H1 (cell line): ENCODE results near the gene CNNM4. TPM values are rescaled to one million over a fixed set of nuclear protein-coding genes. Genes with fewer than 3 reads are reported as not detected.

Source experiments
- CTCF ChIA-PET: fragments of 300-600 bp; sonication (Branson Sonifier 250); formaldehyde crosslinking; loops from one replicate; lab custom pipeline; 2021; ENCODE audit not compliant: partially characterized antibody; lab: Charles Lee
- POLR2A ChIA-PET: fragments of 300-600 bp; sonication (Branson Sonifier 250); formaldehyde crosslinking; loops from one replicate; lab custom pipeline; 2021; ENCODE audit warnings: inconsistent platforms; ENCODE audit not compliant: partially characterized antibody; lab: Charles Lee
- DNase-seq, 2 experiments: peaks; one replicate each; pipeline versions ENCODE4 v3.0.0 to v3.0.0-alpha.2; 2010 to 2022; ENCODE audit warnings: low spot score in 2 of 2, low read depth in 1 of 2, mixed read lengths in 1 of 2
- FAIRE-seq: peaks from 2 replicates; lab custom pipeline; 2011; peaks lifted over from hg19 to GRCh38; lab: Jason Lieb, UNC
- H2AFZ ChIP-seq: 2 replicates; pipeline ENCODE4 v1.8.1; 2012; ENCODE audit warnings: low read length, inconsistent platforms
- H2AK5ac ChIP-seq: 2 replicates; pipeline ENCODE4 v1.6.1; 2013; ENCODE audit warnings: low read depth, low read length
- H2BK120ac ChIP-seq: replicated peaks from 2 replicates; pipeline ENCODE3; 2013; ENCODE audit warnings: low read depth, low read length, inconsistent platforms
- H2BK12ac ChIP-seq: 2 replicates; pipeline ENCODE4 v1.6.1; 2013; ENCODE audit warnings: low read depth, low read length
- H2BK15ac ChIP-seq: 2 replicates; pipeline ENCODE4 v1.6.1; 2013; ENCODE audit warnings: low read length
- H2BK20ac ChIP-seq: 2 replicates; pipeline ENCODE4 v1.6.1; 2013; ENCODE audit warnings: low read length
- H2BK5ac ChIP-seq: 2 replicates; pipeline ENCODE4 v1.6.1; 2013; ENCODE audit warnings: low read depth, low read length
- H3K14ac ChIP-seq: 2 replicates; pipeline ENCODE4 v1.6.1; 2013; ENCODE audit warnings: inconsistent platforms; ENCODE audit not compliant: insufficient read length
- H3K18ac ChIP-seq: 2 replicates; pipeline ENCODE4 v1.6.1; 2013; ENCODE audit warnings: low read length; ENCODE audit errors: extremely low read depth
- H3K23ac ChIP-seq: 2 replicates; pipeline ENCODE4 v1.6.1; 2013; ENCODE audit warnings: inconsistent platforms; ENCODE audit not compliant: insufficient read length
- H3K23me2 ChIP-seq: 2 replicates; pipeline ENCODE4 v1.6.1; 2013; ENCODE audit warnings: low read depth, low read length
- H3K27ac ChIP-seq: 2 replicates; pipeline ENCODE4 v1.6.1; 2011; ENCODE audit warnings: low read depth, low read length, inconsistent platforms
- H3K27me3 ChIP-seq, 4 experiments: replicated peaks in 1 of 4; 1 replicate in 1 of 4; 2 replicates in 3 of 4; pipeline versions ENCODE4 v1.6.1 to v1.8.1; 2011 to 2013; ENCODE audit warnings: low read length in 3 of 4, mild to moderate bottlenecking in 3 of 4, inconsistent platforms in 2 of 4, mixed read lengths in 2 of 4, moderate library complexity in 1 of 4; ENCODE audit not compliant: control insufficient read depth in 3 of 4, insufficient read depth in 3 of 4; ENCODE audit errors: extremely low read depth in 1 of 4
- H3K36me3 ChIP-seq, 4 experiments: 2 replicates each; pipeline versions ENCODE4 v1.6.1 to v1.8.1; 2011 to 2013; ENCODE audit warnings: mild to moderate bottlenecking in 4 of 4, low read length in 3 of 4, moderate library complexity in 2 of 4, control low read depth in 1 of 4, inconsistent platforms in 1 of 4; ENCODE audit not compliant: insufficient read depth in 4 of 4, control insufficient read depth in 2 of 4
- H3K4ac ChIP-seq: replicated peaks from 2 replicates; pipeline ENCODE3; 2013; ENCODE audit warnings: low read length, low read depth, mixed read lengths, inconsistent platforms; ENCODE audit not compliant: insufficient read length
- H3K4me1 ChIP-seq, 4 experiments: replicated peaks in 1 of 4; 1 replicate in 1 of 4; 2 replicates in 3 of 4; pipeline versions ENCODE4 v1.6.1 to v1.8.1; 2011 to 2013; ENCODE audit warnings: low read length in 3 of 4, inconsistent platforms in 2 of 4, mixed read lengths in 1 of 4; ENCODE audit not compliant: insufficient read depth in 4 of 4, control insufficient read depth in 3 of 4
- H3K4me2 ChIP-seq, 2 experiments: 2 replicates each; pipeline versions ENCODE4 v1.6.1 to v1.8.1; 2011 to 2013; ENCODE audit warnings: low read depth in 2 of 2, low read length in 2 of 2, control low read depth in 1 of 2, inconsistent platforms in 1 of 2, mild to moderate bottlenecking in 1 of 2; ENCODE audit not compliant: insufficient read depth in 1 of 2
- H3K4me3 ChIP-seq, 4 experiments: fragments of 200-600, 300-600 bp in 1 of 4; sonication (generic), shearing (Covaris generic), sonication (Bioruptor Twin) in 1 of 4; 2 replicates each; pipeline versions ENCODE4 v1.5.1 to v1.8.1; 2011 to 2016; ENCODE audit warnings: low read length in 4 of 4, low read depth in 3 of 4, control low read depth in 2 of 4, inconsistent platforms in 2 of 4, mild to moderate bottlenecking in 2 of 4, mixed read lengths in 1 of 4, moderate library complexity in 1 of 4; ENCODE audit not compliant: insufficient read depth in 2 of 4; ENCODE audit errors: extremely low read depth in 1 of 4
- H3K56ac ChIP-seq: replicated peaks from 2 replicates; pipeline ENCODE3; 2013; ENCODE audit warnings: low read depth, mild to moderate bottlenecking, mixed read lengths, low read length, inconsistent platforms; ENCODE audit not compliant: insufficient read length
- H3K79me1 ChIP-seq: 2 replicates; pipeline ENCODE4 v1.6.1; 2013; ENCODE audit warnings: low read depth, low read length, control low read depth
- H3K79me2 ChIP-seq, 2 experiments: 2 replicates each; pipeline versions ENCODE4 v1.6.1 to v1.8.1; 2012 to 2013; ENCODE audit warnings: low read length in 2 of 2, mild to moderate bottlenecking in 2 of 2, inconsistent platforms in 1 of 2; ENCODE audit not compliant: insufficient read depth in 2 of 2, control insufficient read depth in 1 of 2
- H3K9ac ChIP-seq, 4 experiments: replicated peaks in 1 of 4; 1 replicate in 1 of 4; 2 replicates in 3 of 4; pipeline versions ENCODE4 v1.6.1 to v1.8.1; 2011 to 2013; ENCODE audit warnings: low read depth in 3 of 4, low read length in 3 of 4, control low read depth in 2 of 4, mild to moderate bottlenecking in 2 of 4, moderate library complexity in 2 of 4, inconsistent platforms in 1 of 4; ENCODE audit errors: extremely low read depth in 1 of 4
- H3K9me3 ChIP-seq, 2 experiments: 2 replicates each; pipeline versions ENCODE4 v1.6.1 to v1.8.1; 2012 to 2013; ENCODE audit warnings: mild to moderate bottlenecking in 2 of 2, moderate library complexity in 2 of 2, control low read depth in 1 of 2, inconsistent platforms in 1 of 2, low read depth in 1 of 2, low read length in 1 of 2, mixed read lengths in 1 of 2; ENCODE audit not compliant: insufficient read depth in 2 of 2
- H4K20me1 ChIP-seq, 2 experiments: replicated peaks in 1 of 2; 2 replicates each; pipeline versions ENCODE3 to v1.8.1; 2011 to 2013; ENCODE audit warnings: inconsistent platforms in 2 of 2, low read length in 2 of 2, mild to moderate bottlenecking in 1 of 2; ENCODE audit not compliant: insufficient read depth in 2 of 2, control insufficient read depth in 1 of 2
- H4K5ac ChIP-seq: 2 replicates; pipeline ENCODE4 v1.6.1; 2013; ENCODE audit warnings: low read length, low read depth, mixed read lengths, inconsistent platforms; ENCODE audit not compliant: insufficient read length
- H4K8ac ChIP-seq: 2 replicates; pipeline ENCODE4 v1.8.0; 2013; ENCODE audit warnings: mild to moderate bottlenecking, moderate library complexity, low read length, inconsistent platforms; ENCODE audit not compliant: insufficient read depth; ENCODE audit errors: extremely low read depth
- H4K91ac ChIP-seq: replicated peaks from 2 replicates; pipeline ENCODE3; 2013; ENCODE audit warnings: low read length, mixed read lengths, inconsistent platforms; ENCODE audit not compliant: insufficient read length
- BACH1 ChIP-seq: IDR thresholded peaks from 2 replicates; pipeline ENCODE4 v1.6.1; 2012; ENCODE audit warnings: low read length, improper control_type of control experiment
- EGR1 ChIP-seq: IDR thresholded peaks from 2 replicates; pipeline ENCODE4 v1.6.1; 2011; ENCODE audit warnings: low read depth, low read length, borderline replicate concordance
- KDM5A ChIP-seq: fragments of 200-600 bp; IDR thresholded peaks from 2 replicates; pipeline ENCODE4 v1.7.1; 2012; ENCODE audit warnings: mild to moderate bottlenecking, low read length, inconsistent platforms, mixed read lengths
- MAX ChIP-seq: IDR thresholded peaks from 2 replicates; pipeline ENCODE4 v1.6.1; 2012; ENCODE audit warnings: inconsistent platforms
- NANOG ChIP-seq: IDR thresholded peaks from 2 replicates; pipeline ENCODE4 v1.6.1; 2011; ENCODE audit warnings: low read length, low read depth, mild to moderate bottlenecking, inconsistent platforms; ENCODE audit not compliant: insufficient read depth, poor library complexity, severe bottlenecking
- NRF1 ChIP-seq: IDR thresholded peaks from 2 replicates; pipeline ENCODE4 v1.6.1; 2011; ENCODE audit warnings: mild to moderate bottlenecking, low read depth, low read length, improper control_type of control experiment
- POLR2AphosphoS5 ChIP-seq: IDR thresholded peaks from 2 replicates; pipeline ENCODE4 v1.6.1; 2011; ENCODE audit warnings: low read depth, low read length
- RNF2 ChIP-seq: fragments of 200-900, 300-1000 bp; sonication (generic); IDR thresholded peaks from 2 replicates; pipeline ENCODE4 v1.7.1; 2016; ENCODE audit warnings: borderline replicate concordance, low read depth, mild to moderate bottlenecking, antibody characterized with exemption, low read length; ENCODE audit not compliant: poor library complexity, severe bottlenecking; ENCODE audit errors: missing control alignments
- TEAD4 ChIP-seq: IDR thresholded peaks from 2 replicates; pipeline ENCODE4 v1.6.1; 2012; ENCODE audit warnings: low read depth, low read length, inconsistent platforms, mixed read lengths
- ZNF274 ChIP-seq: IDR thresholded peaks from 2 replicates; pipeline ENCODE4 v1.7.0; 2012; ENCODE audit warnings: low read length, borderline replicate concordance; ENCODE audit errors: extremely low read depth
- WGBS, 2 experiments: shearing (Covaris generic) in 1 of 2; methylation state at CpG; one replicate each; pipeline versions ENCODE4 v1.1.6 to v1.1.7; 2013 to 2015; ENCODE audit warnings: low lambda C conversion rate in 2 of 2, mixed read lengths in 2 of 2, inconsistent platforms in 1 of 2, low coverage in 1 of 2, missing lambda C conversion rate in 1 of 2; ENCODE audit not compliant: insufficient replicate concordance in 2 of 2, insufficient coverage in 1 of 2, insufficient read length in 1 of 2; ENCODE audit errors: extremely low coverage in 1 of 2, missing lambda C conversion rate in 1 of 2; 5-methylcytosine and 5-hydroxymethylcytosine counted together
- polyA plus RNA-seq, 7 experiments: library from polyadenylated mRNA; depleted of rRNA in 3 of 7; stranded (reverse) in 5 of 7; unstranded in 2 of 7; fragments of >200 nt in 5 of 7; fragments of 200-250 nt in 2 of 7; gene quantifications; 1 replicate in 5 of 7; 2 replicates in 1 of 7; 4 replicates in 1 of 7; pipeline versions ENCODE4 v1.2.1 to v1.2.3, GENCODE V29; 2011 to 2013; ENCODE audit warnings: missing spikeins in 2 of 7, mixed read lengths in 2 of 7
- total RNA-seq: library from RNA; stranded (reverse); fragmentation: NEBNext Ultra II Directional; extraction: Animal tissue kit (Norgen Biotek cat#: 25700); gene quantifications from 2 replicates; pipeline ENCODE4 v1.2.1, GENCODE V29; 2021
- TF ChIP-seq, protein P1 (sequence below), 3 experiments: IDR thresholded peaks; 1 replicate in 2 of 3; 2 replicates in 1 of 3; pipeline versions ENCODE4 v1.5.1 to v1.6.1; 2011; ENCODE audit warnings: low read length in 3 of 3, mild to moderate bottlenecking in 3 of 3, inconsistent platforms in 2 of 3, low read depth in 1 of 3, moderate library complexity in 1 of 3; ENCODE audit not compliant: insufficient read depth in 1 of 3; ENCODE audit errors: control extremely low read depth in 1 of 3

Gene CNNM4
- total and polyA plus RNA-seq, 2 of the 8 experiments (the other 6 are each of a cell fraction or from before 2014, with no cell fraction given), result 10.3 to 11.0 TPM

- no peak overlapping the region for H3K9ac ChIP-seq
- no peak for DNase-seq
- no peak overlapping the region for H2AFZ ChIP-seq
- no peak overlapping the region for H2BK12ac ChIP-seq
- H3K79me1 ChIP-seq, result no peaks in the 10 kb centered on the region
- no peak overlapping the region for H3K18ac ChIP-seq
- H3K27me3 ChIP-seq, result no peaks in the 10 kb centered on the region
- POLR2A ChIA-PET, result no interaction called here
- no peak overlapping the region for H4K91ac ChIP-seq
- H2AK5ac ChIP-seq, result no peak overlapping the region
- H3K23ac ChIP-seq, result no peak overlapping the region
- no peak overlapping the region for H3K27ac ChIP-seq
- H2BK15ac ChIP-seq, result no peak overlapping the region
- FAIRE-seq, result no peak
- no peak overlapping the region for H4K5ac ChIP-seq
- no peak overlapping the region for H3K56ac ChIP-seq
- H3K4me1 ChIP-seq, result no peaks in the 10 kb centered on the region
- no peaks in the 10 kb centered on the region; a peak in 1 of 8 replicates for H3K36me3 ChIP-seq
- 85% methylated on average over 6 of the region's 6 CpGs; no CpG with 5 or more reads in 1 of the 2 experiments for WGBS, 2 experiments
- CTCF ChIA-PET, result no interaction called here
- H3K23me2 ChIP-seq, result no peaks in the 10 kb centered on the region
- no peak overlapping the region for H3K4me2 ChIP-seq
- no peaks in the 10 kb centered on the region for H4K20me1 ChIP-seq
- no peak overlapping the region for H3K14ac ChIP-seq
- H2BK20ac ChIP-seq, result no peak overlapping the region
- no peak overlapping the region for H3K4me3 ChIP-seq
- H4K8ac ChIP-seq, result no peak overlapping the region
- no peak overlapping the region for H2BK5ac ChIP-seq
- H3K79me2 ChIP-seq, result no peaks in the 10 kb centered on the region
- no peak overlapping the region for H3K4ac ChIP-seq
- H2BK120ac ChIP-seq, result no peak overlapping the region
- H3K9me3 ChIP-seq, result no peaks in the 10 kb centered on the region
- TF ChIP-seq BACH1 (no peak), NRF1 (no peak), ZNF274 (no peak), MAX (no peak), POLR2AphosphoS5 (no peak), EGR1 (no peak), KDM5A (no peak), TEAD4 (no peak), NANOG (no peak), RNF2 (no peak)
- TF ChIP-seq, protein P1, sequence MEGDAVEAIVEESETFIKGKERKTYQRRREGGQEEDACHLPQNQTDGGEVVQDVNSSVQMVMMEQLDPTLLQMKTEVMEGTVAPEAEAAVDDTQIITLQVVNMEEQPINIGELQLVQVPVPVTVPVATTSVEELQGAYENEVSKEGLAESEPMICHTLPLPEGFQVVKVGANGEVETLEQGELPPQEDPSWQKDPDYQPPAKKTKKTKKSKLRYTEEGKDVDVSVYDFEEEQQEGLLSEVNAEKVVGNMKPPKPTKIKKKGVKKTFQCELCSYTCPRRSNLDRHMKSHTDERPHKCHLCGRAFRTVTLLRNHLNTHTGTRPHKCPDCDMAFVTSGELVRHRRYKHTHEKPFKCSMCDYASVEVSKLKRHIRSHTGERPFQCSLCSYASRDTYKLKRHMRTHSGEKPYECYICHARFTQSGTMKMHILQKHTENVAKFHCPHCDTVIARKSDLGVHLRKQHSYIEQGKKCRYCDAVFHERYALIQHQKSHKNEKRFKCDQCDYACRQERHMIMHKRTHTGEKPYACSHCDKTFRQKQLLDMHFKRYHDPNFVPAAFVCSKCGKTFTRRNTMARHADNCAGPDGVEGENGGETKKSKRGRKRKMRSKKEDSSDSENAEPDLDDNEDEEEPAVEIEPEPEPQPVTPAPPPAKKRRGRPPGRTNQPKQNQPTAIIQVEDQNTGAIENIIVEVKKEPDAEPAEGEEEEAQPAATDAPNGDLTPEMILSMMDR (IDR thresholded peaks at IDR 0.05; ENCODE audit: control extremely low read depth in 1 of 3, insufficient read depth in 1 of 3, low read depth in 1 of 3, low read length in 3 of 3), result no peak
Observed at GRCh38 chr2:96795076-96795475, 34.4 kb downstream of the CNNM4 start.
